Frontal cortex (tissue), 4 donors: ENCODE measurements around the gene SYNE2. TPM values are rescaled to one million over a fixed set of nuclear protein-coding genes. Genes with fewer than 3 reads are reported as not detected.
"Not testable (repeated sequence)": the region's sequence is repeated elsewhere in the genome, so short reads cannot be mapped to it uniquely, and the experiment has no call there.

Experiments
- DNase-seq, 2 donors: peaks; one replicate each; pipeline ENCODE4 v3.0.0; 2012; ENCODE audit warnings: low spot score in 2 of 2
- FAIRE-seq: peaks from 2 replicates; lab custom pipeline; 2012; peaks lifted over from hg19 to GRCh38; lab: Jason Lieb, UNC
- total RNA-seq: library from RNA; depleted of rRNA; stranded (reverse); fragments of >200 nt; gene quantifications from one replicate; pipeline ENCODE4 v1.2.3, GENCODE V29; 2014
- donor health status: control.
- donor health status: control.
- donor health status: control.

Gene SYNE2
- total RNA-seq, 1 donor from 2014 or later: 109 TPM

- FAIRE-seq (no peak), DNase-seq (no peak)
These were observed 143.2 kb downstream of the SYNE2 start for GRCh38 chr14:63996016-63996415.

DNA sequence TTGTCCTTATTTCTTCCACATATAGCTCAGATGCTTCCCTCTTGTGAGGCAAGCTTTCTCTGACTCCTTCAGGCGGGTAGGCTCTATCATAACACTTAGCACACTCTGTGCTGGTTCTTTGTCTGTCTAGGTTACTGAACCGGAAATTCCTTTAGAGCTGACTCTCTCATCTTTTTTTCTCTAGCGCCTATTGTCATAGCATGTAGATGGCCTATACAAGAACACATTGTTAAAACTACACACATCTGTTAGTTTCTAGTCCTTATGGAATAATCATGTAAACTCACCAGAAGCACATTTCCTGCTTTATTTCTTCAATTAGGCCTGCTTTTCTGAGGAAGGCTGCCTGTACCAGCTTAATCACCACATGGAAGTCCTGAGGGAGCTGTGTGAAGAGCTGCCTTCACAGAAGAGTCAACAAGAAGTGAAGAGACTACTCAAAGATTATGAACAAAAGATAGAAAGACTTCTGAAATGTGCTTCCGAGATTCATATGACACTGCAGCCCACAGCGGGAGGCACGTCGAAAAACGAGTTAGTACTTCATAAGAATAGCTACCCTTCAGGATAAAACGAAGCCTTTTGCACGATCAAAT, 143.9 kb downstream of the SYNE2 start:
- DNase-seq (no peak), FAIRE-seq (no peak)

GRCh38 chr14:64000749-64001148, 147.9 kb downstream of the SYNE2 start:
- no peak for FAIRE-seq
- no peak for DNase-seq

DNA sequence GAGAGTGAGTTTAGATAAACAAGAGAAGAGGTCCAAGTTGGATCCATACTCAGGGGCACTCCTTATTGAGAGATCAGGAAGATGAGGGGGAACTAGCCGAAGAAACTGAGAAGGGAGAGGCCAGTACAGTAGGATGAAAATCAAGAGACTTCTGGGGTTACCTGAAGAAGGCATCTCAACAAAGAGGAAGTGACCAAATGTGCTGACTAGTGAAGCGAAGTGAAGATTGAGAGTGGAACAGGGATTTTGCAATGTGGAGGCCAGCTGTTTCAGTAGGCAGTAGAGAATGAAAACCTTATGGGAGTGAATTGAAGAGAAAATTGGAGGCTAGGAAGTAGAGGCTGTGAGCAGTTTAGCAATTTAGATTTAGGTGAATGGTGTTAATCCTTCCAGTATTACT, 153.0 kb downstream of the SYNE2 start:
- no peak for DNase-seq
- FAIRE-seq: no peak

GRCh38 chr14:64008016-64008415, 155.2 kb downstream of the SYNE2 start:
- FAIRE-seq: no peak
- DNase-seq: no peak

GRCh38 chr14:64012003-64012402, 159.2 kb downstream of the SYNE2 start:
- FAIRE-seq: no peak

GRCh38 chr14:64012720-64013119, 159.9 kb downstream of the SYNE2 start:
- FAIRE-seq (no peak), DNase-seq (no peak)

More at GRCh38 chr14:64012003-64012402, 159.2 kb downstream of the SYNE2 start:
- DNase-seq: no peak

DNA sequence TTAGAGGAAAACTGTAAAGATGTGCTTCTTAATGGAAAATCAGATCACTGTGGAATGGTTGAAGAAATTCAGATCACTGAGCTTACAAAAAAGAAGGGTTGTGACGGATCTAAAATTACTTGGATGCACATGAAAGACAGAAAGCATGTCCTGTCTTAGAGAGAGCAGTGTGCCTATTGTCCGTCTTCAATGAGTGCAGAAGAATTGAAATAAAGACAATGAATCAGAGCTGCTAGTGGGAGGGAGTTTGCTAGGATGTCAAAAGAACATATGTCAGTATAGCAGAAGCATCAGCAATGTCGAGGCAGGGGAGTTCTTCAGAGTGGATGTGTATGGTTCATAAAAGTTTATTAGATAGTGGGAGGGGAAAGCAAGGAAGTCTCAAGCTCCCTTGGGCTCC, 172.7 kb downstream of the SYNE2 start:
- FAIRE-seq (no peak), DNase-seq (no peak)

DNA sequence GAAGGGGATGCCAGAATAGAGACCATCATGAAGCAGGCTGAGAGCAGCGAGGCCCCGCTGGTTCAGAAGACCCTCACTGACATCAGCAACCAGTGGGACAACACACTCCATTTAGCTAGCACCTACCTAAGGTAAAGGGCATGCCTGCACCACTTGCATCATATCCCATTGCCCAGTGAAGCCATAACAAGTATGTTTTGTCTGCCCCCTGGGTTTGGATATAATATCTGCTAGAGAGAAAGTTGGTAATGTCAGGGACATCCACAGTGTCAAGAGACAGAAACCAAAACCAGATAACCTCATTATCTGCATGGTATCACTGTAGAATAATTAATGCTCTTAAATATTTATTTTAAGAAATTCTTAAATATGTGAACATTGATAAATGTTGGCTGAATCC, 173.8 kb downstream of the SYNE2 start:
- no peak for FAIRE-seq
- DNase-seq: no peak

GRCh38 chr14:64035143-64035542, 182.3 kb downstream of the SYNE2 start:
- FAIRE-seq (no peak), DNase-seq (no peak)

DNA sequence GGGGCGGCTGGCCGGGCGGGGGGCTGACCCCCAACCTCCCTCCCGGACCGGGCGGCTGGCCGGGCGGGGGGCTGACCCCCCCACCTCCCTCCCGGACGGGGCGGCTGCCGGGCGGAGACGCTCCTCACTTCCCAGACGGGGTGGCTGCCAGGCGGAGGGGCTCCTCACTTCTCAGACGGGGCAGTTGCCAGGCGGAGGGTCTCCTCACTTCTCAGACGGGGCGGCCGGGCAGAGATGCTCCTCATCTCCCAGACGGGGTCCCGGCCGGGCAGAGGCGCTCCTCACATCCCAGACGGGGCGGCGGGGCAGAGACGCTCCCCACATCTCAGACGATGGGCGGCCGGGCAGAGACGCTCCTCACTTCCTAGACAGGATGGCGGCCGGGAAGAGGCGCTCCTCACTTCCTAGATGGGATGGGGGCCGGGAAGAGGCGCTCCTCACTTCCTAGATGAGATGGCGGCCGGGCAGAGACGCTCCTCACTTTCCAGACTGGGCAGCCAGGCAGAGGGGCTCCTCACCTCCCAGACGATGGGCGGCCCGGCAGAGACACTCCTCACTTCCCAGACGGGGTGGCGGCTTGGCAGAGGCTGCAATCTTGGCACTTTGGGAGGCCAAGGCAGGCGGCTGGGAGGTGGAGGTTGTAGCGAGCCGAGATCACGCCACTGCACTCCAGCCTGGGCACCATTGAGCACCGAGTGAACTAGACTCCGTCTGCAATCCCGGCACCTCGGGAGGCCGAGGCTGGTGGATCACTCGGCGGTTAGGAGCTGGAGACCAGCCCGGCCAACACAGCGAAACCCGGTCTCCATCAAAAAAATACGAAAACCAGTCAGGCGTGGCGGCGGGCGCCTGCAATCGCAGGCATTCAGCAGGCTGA, 185.3 kb downstream of the SYNE2 start:
- not testable (repeated sequence) for DNase-seq, FAIRE-seq

GRCh38 chr14:64038841-64039542, 186.2 kb downstream of the SYNE2 start:
- FAIRE-seq: no peak
- DNase-seq: peak in 1 of 2 donors; percentile 18

DNA sequence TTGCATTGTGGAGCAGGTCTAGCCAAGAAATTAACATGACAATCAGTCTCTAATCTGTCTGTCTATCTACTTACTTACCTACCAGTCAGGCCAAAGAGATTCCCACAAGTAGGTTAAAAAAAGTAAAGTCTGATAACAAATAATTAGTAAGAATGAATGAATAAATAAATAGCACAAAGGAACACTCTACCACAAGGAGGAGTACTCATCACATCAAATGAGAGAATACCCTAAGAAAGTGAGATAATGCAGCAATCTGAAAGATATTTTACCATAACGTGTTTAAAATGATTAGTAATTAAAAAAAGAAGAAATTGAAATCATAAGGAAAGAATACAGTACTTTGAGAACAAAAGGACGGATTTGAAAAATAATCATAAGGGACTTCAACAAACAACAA, 187.2 kb downstream of the SYNE2 start:
- DNase-seq (no peak), FAIRE-seq (no peak)

DNA sequence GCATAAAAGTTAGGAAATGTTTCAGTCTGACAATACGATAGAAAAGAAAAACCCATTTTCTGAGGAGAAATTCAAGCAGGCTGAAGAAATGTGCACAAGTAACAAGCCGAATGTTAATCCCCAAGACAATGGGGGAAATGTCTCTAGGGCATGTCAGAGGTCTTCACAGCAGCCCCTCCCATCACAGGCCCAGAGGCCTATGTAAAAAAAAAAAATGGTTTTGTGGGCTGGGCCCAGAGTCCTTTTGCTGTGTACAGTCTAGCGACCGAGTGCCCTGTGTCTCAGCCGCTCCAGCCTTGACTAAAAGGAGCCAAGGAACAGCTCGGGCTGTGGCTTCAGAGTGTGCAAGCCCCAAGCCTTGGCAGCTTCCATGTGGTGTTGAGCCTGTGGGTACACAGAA, 190.5 kb downstream of the SYNE2 start:
- not testable (repeated sequence) for FAIRE-seq, DNase-seq

DNA sequence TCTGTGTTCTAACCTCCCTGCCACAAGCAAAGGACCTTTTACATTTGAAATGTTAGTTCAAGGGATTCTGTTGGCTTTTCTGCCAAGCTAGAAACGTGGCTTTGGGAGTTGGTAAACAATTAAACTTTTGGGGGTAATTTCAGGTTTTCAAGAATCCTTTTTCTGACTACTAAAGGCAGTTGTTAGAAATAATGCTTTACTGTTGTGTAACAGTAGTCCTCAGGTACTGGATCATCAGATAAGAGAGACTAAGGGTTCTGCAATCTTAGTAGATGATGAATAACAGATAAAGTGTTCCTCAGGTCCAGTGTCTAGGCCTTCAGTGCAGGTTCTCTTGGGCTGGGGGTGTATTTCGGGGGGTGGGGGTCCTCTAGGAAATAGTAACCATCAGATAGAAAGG, 192.3 kb downstream of the SYNE2 start:
- FAIRE-seq (no peak), DNase-seq (no peak)

GRCh38 chr14:64049616-64050381, 197.0 kb downstream of the SYNE2 start:
- FAIRE-seq: no peak
- no peak for DNase-seq

GRCh38 chr14:64053694-64054669, 201.2 kb downstream of the SYNE2 start:
- DNase-seq (no peak), FAIRE-seq (no peak)

DNA sequence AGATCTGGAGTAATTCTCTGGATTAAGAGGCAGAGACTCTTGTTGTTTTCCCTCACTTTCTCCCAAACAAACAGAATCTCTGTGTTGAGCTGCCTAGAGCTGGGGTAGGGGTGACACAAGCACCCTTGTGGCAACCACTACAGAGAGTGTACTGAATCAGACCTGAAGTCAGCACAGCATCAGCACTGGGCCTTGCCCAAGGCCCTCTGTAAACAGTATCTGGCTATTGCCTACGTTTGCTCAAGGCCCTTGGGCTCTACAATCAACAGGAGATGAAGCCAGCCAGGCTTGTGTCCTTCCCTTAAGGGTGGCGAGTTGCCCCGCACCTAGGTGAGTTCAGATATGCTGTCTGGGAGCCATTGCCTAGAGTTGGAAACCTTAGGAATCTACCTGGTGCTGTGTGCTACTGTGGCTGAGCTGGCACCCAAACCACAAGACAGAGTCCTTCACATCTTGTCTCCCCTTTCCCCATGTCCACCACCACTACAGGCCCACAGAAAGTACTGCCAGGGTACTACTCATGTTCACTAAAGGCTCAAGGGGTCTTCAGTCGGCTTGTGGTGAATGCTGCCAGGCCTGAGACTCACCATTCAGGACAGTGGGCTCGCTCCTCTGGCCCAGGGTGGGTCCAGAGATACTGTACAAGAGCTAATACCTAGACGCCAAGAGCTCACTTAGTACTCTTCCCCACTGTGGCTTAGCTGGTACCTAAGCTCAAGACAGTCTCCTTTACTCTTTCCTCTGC, 206.8 kb downstream of the SYNE2 start:
- no peak for FAIRE-seq

More for the DNA sequence above, 206.8 kb downstream of the SYNE2 start:
- DNase-seq: no peak
